Gastrocnemius medialis (tissue), 4 donors: ENCODE measurements around the gene PIGV. TPM values are rescaled to one million over a fixed set of nuclear protein-coding genes. Genes with fewer than 3 reads are reported as not detected.
A peak's percentile ranks its signal among the peaks of the same experiment; 100 is the strongest.

Experiments
- ATAC-seq, 2 donors: fragments of 150-250 bp; one replicate each; pipeline ENCODE4 v1.9.1; 2016
- DNase-seq, 2 donors: peaks; one replicate each; pipeline ENCODE4 v3.0.0-alpha.2; 2019
- H3K27ac ChIP-seq, 4 donors: fragments of 200-600 bp; sonication (generic); 1 replicate in 1 of 4; 2 replicates in 3 of 4; pipeline ENCODE4 v1.5.1; 2016 to 2018; ENCODE audit warnings: mild to moderate bottlenecking in 2 of 4, moderate library complexity in 1 of 4
- H3K27me3 ChIP-seq, 3 donors: fragments of 200-600 bp; sonication (generic) in 2 of 3; 1 replicate in 1 of 3; 2 replicates in 2 of 3; pipeline versions ENCODE4 v1.5.1 to v1.6.0; 2016 to 2019; ENCODE audit warnings: mild to moderate bottlenecking in 1 of 3, moderate library complexity in 1 of 3
- H3K36me3 ChIP-seq, 2 donors: fragments of 200-600 bp; sonication (generic) in 1 of 2; one replicate each; pipeline ENCODE4 v1.5.1; 2017 to 2018
- H3K4me1 ChIP-seq, 2 donors: fragments of 200-600 bp; sonication (generic) in 1 of 2; one replicate each; pipeline ENCODE4 v1.5.1; 2016 to 2017; ENCODE audit warnings: mild to moderate bottlenecking in 2 of 2
- H3K4me3 ChIP-seq, 4 donors: fragments of 200-600 bp; sonication (generic) in 3 of 4; 1 replicate in 1 of 4; 2 replicates in 3 of 4; pipeline ENCODE4 v1.5.1; 2016 to 2019; ENCODE audit warnings: mild to moderate bottlenecking in 2 of 4
- H3K9me3 ChIP-seq, 3 donors: fragments of 200-600 bp; sonication (generic) in 2 of 3; 1 replicate in 1 of 3; 2 replicates in 2 of 3; pipeline ENCODE4 v1.5.1; 2016 to 2019
- CTCF ChIP-seq, 5 experiments: fragments of 450-650 bp in 3 of 5; fragments of 200-600 bp in 2 of 5; sonication (generic) in 2 of 5; IDR thresholded peaks in 4 of 5; conservative IDR thresholded peaks in 1 of 5; 1 replicate in 4 of 5; 2 replicates in 1 of 5; pipeline ENCODE4 v1.5.1; 2016 to 2019; ENCODE audit warnings: antibody characterized with exemption in 5 of 5, mild to moderate bottlenecking in 3 of 5, moderate library complexity in 3 of 5
- POLR2A ChIP-seq, 2 donors: fragments of 450-650 bp; IDR thresholded peaks; one replicate each; pipeline ENCODE4 v1.6.1; 2017; ENCODE audit warnings: antibody characterized with exemption in 2 of 2, mild to moderate bottlenecking in 2 of 2, moderate library complexity in 2 of 2
- in situ Hi-C, 4 donors: fragments of 200-750 bp; cut with MboI; loops; one replicate each; pipeline versions ENCODE4 v1.15.0 to v1.8.0; 2017; ENCODE audit warnings: low sequenced_read_pairs in 4 of 4
- intact Hi-C: fragments of 100-400 bp; cut with DNase I; formaldehyde crosslinking; loops from one replicate; pipeline ENCODE4 v1.15.1; 2023; ENCODE audit warnings: low total_unique reads
- total RNA-seq, 4 donors: library from RNA; depleted of rRNA; stranded (reverse); fragments of >200 nt; gene quantifications; one replicate each; pipeline versions ENCODE4 v1.1.0 to v1.2.3, GENCODE V29; 2016

Gene PIGV
- total RNA-seq, 4 donors from 2014 or later = 2.9 to 16.0 (median 5.8) TPM

DNA sequence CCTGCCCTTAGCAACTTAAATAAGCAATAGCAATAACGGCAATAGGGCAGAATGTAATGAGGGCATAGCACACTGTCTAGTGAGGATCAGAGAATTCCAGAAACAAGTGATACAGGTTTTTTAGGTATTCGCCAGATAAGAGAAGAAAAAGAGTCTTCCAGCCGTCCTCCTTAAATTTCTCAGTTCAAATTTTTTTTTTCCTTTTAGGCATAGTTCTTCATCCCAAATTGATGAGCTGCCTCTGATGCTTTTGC, 1.8 kb downstream of the PIGV start:
- no peak for ATAC-seq

DNA sequence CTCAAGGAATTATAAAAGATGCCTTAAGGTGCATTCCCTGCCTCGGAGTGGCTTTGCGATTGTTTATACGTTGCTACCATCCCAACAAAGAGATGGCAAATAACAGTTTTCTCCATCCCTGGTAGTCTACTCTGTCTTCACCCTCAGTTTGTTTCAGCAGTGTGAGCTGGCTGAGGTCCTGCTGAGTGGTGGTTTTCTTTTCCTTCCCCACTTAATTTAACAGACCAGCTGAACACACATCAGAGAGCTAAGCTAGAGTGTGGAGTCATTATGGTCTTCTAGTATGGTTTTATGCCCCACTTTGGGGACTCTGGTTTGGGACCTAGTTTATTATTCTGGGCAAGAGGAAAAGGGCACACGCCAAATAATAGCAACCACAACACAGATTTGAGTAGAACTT, 2.2 kb downstream of the PIGV start:
- no peak for DNase-seq
- intact Hi-C loops (loop anchor here (1.0 to 2.0 kb wide), 4 partner anchors 97 to 289 kb away; no protein-coding TSS in a partner anchor), in situ Hi-C loops (loop anchor here (5.0 to 10.0 kb wide), 5 partner anchors 95 to 188 kb away; partner anchors contain the start of gene ARID1A (in 1 of the 4))
- TF ChIP-seq CTCF (IDR thresholded peaks at IDR 0.05 in 4 of 5, conservative IDR thresholded peaks at IDR 0.05 in 1 of 5) (no peak), POLR2A (IDR thresholded peaks at IDR 0.05) (no peak)
- Histone ChIP-seq H3K27me3 (no peaks in the 10 kb centered on the region), H3K9me3 (no peaks in the 10 kb centered on the region), H3K4me3 (no peak overlapping the region), H3K27ac (peak overlapping the region in 3 of 4 donors; percentile 93 to 99 (median 97)), H3K4me1 (peaks cover 33 to 47% of the 10 kb centered on the region in 2 donors), H3K36me3 (peaks cover 0 to 11% of the 10 kb centered on the region in 2 donors)
- no peak for ATAC-seq

More for the DNA sequence above, 1.8 kb downstream of the PIGV start:
- H3K4me1 ChIP-seq = peaks cover 35 to 51% of the 10 kb centered on the region in 2 donors
- no peak for TF ChIP-seq CTCF (IDR thresholded peaks at IDR 0.05 in 4 of 5, conservative IDR thresholded peaks at IDR 0.05 in 1 of 5)
- TF ChIP-seq POLR2A (IDR thresholded peaks at IDR 0.05) = no peak
- no peaks in the 10 kb centered on the region for H3K9me3 ChIP-seq
- peak overlapping the region; percentile 93 to 99 (median 98) for H3K27ac ChIP-seq
- intact Hi-C loops = loop anchor here (1.0 to 2.0 kb wide), 4 partner anchors 97 to 289 kb away; no protein-coding TSS in a partner anchor
- H3K36me3 ChIP-seq = peaks cover 0 to 7% of the 10 kb centered on the region in 2 donors
- H3K4me3 ChIP-seq = no peak overlapping the region
- no peak for DNase-seq
- no peaks in the 10 kb centered on the region for H3K27me3 ChIP-seq
- in situ Hi-C loops = loop anchor here (5.0 to 10.0 kb wide), 2 partner anchors 95 to 97 kb away; partner anchors contain the start of gene ARID1A (in 1 of the 4)

DNA sequence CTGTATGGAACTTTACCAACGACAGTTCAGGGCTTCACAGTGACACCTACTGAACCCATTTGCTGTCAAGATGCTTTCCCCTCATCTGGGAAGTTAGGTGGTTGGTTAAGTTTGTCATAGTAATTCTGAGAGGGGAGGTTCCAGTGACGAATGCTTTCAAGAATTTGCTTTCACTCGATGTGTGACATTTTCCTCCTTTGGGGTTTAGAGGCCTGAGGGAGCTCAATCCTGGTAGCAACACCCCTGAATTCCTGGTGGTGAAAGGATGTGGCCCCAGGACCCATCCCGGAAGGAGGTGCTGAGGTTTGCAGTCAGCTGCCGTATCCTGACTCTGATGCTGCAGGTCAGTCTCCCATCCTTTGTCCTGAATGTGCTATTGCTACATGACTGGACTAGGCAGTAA, 2.8 kb downstream of the PIGV start:
- intact Hi-C loops (no loop called here), in situ Hi-C loops (loop anchor here in 3 of 4 donors (5.0 to 10.0 kb wide), 3 partner anchors 116 to 188 kb away; no protein-coding TSS in a partner anchor)
- Histone ChIP-seq H3K9me3 (no peaks in the 10 kb centered on the region), H3K27me3 (no peaks in the 10 kb centered on the region), H3K36me3 (peaks cover 0 to 11% of the 10 kb centered on the region in 2 donors), H3K4me3 (no peak overlapping the region), H3K4me1 (peaks cover 33 to 41% of the 10 kb centered on the region in 2 donors), H3K27ac (peak overlapping the region; percentile 34 to 97 (median 72))
- ATAC-seq (no peak), DNase-seq (no peak)
- TF ChIP-seq CTCF (IDR thresholded peaks at IDR 0.05 in 4 of 5, conservative IDR thresholded peaks at IDR 0.05 in 1 of 5) = no peak
- TF ChIP-seq POLR2A (IDR thresholded peaks at IDR 0.05) = no peak

DNA sequence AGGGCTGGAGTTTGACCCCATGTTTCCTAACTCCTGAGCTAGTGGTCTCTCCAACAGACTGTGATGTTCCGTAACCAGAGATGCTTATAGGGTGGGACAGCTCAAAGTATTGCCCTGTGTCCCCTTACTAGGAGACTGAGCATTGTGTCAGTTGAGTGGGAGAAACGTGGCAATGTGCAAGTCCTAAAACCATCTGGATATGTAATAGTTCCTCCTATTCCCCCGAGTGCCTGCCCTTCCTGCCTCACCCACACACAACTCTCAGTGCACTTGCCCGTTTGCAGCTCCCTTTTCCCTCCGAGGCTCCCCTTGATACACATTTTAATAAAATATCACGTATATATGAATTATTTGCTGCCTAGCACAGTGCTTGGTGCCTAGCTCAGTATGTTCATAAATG, 3.4 kb downstream of the PIGV start:
- no peak for ATAC-seq
- Histone ChIP-seq H3K27me3 (no peaks in the 10 kb centered on the region), H3K4me1 (peaks cover 30 to 35% of the 10 kb centered on the region in 2 donors), H3K27ac (peak overlapping the region; percentile 34 to 97 (median 72)), H3K9me3 (no peaks in the 10 kb centered on the region), H3K36me3 (peaks cover 0 to 11% of the 10 kb centered on the region in 2 donors), H3K4me3 (no peak overlapping the region)
- in situ Hi-C loops (loop anchor here in 3 of 4 donors (5.0 to 10.0 kb wide), 3 partner anchors 116 to 189 kb away; no protein-coding TSS in a partner anchor), intact Hi-C loops (no loop called here)
- TF ChIP-seq CTCF (IDR thresholded peaks at IDR 0.05 in 4 of 5, conservative IDR thresholded peaks at IDR 0.05 in 1 of 5) = no peak
- TF ChIP-seq POLR2A (IDR thresholded peaks at IDR 0.05) = no peak
- no peak for DNase-seq
